ENCODE measurements around the gene ARSB. TPM values are rescaled to one million over a fixed set of nuclear protein-coding genes. Genes with fewer than 3 reads are reported as not detected.

ARSB gene
- total RNA-seq, 1 donor = 32.7 TPM

DNA sequence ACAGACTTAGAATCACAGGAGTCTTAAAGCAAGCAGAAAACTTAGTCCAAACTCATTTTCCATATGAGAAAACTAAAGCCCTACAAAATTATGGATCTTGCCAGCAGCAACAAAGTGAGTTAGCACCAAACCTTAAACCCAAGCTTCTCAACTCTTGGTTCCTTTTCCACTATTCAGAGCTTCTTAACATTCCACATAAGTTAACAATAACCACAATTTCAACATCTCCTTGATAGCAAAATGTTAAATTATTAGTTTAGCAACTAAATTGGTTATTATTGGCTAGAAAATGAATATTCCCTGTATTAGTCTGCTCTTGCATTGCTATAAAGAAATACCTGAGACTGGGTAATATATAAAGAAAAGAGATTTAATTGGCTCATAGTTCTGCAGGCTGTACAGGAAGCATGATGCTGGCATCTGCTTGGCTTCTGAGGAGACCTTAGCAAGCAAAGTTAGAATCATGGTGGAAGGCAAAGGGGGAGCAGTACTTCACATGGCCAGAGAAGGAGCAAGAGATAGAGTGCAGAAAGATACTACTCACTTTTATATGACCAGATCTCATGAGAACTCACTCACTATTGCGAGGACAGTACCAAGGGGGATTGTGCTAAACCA is 26.2 kb upstream of the ARSB start:
- TF ChIP-seq, protein P1, sequence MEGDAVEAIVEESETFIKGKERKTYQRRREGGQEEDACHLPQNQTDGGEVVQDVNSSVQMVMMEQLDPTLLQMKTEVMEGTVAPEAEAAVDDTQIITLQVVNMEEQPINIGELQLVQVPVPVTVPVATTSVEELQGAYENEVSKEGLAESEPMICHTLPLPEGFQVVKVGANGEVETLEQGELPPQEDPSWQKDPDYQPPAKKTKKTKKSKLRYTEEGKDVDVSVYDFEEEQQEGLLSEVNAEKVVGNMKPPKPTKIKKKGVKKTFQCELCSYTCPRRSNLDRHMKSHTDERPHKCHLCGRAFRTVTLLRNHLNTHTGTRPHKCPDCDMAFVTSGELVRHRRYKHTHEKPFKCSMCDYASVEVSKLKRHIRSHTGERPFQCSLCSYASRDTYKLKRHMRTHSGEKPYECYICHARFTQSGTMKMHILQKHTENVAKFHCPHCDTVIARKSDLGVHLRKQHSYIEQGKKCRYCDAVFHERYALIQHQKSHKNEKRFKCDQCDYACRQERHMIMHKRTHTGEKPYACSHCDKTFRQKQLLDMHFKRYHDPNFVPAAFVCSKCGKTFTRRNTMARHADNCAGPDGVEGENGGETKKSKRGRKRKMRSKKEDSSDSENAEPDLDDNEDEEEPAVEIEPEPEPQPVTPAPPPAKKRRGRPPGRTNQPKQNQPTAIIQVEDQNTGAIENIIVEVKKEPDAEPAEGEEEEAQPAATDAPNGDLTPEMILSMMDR (IDR thresholded peaks at IDR 0.05; ENCODE audit: insufficient read depth, low read length) = peak; percentile 41
- DNase-seq (ENCODE audit: low read depth) = peak; percentile 86
- H3K4me3 ChIP-seq (ENCODE audit: low read depth, low read length) = no peak overlapping the region

- DNase-seq (ENCODE audit: low read depth) = no peak
- TF ChIP-seq, protein P1 (IDR thresholded peaks at IDR 0.05; ENCODE audit: insufficient read depth, low read length) = no peak
- no peak overlapping the region for H3K4me3 ChIP-seq (ENCODE audit: low read depth, low read length)
These were observed 23.3 kb upstream of the ARSB start for GRCh38 chr5:79008362-79008761.

DNA sequence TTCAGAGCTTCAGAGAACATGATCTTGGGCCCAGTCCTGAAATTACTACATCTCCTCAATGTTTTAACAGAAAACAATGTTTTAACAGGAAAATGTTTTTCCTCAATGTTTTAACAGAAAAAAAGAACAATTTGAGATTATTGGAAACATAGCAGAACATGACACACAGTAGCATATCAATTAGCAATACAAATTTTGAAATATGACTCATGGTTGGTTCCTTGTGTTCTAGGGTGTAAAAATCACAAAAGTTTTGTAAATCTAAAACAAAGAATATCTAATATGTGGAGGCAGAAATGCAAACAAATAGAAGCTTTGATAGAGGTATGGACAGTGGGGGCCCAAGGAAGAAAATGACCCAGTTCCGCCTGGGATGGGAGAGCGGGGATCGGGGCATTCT is 22.8 kb upstream of the ARSB start:
- TF ChIP-seq, protein P1 (IDR thresholded peaks at IDR 0.05; ENCODE audit: insufficient read depth, low read length) = no peak
- DNase-seq (ENCODE audit: low read depth) = no peak
- H3K4me3 ChIP-seq (ENCODE audit: low read depth, low read length) = no peak overlapping the region

DNA sequence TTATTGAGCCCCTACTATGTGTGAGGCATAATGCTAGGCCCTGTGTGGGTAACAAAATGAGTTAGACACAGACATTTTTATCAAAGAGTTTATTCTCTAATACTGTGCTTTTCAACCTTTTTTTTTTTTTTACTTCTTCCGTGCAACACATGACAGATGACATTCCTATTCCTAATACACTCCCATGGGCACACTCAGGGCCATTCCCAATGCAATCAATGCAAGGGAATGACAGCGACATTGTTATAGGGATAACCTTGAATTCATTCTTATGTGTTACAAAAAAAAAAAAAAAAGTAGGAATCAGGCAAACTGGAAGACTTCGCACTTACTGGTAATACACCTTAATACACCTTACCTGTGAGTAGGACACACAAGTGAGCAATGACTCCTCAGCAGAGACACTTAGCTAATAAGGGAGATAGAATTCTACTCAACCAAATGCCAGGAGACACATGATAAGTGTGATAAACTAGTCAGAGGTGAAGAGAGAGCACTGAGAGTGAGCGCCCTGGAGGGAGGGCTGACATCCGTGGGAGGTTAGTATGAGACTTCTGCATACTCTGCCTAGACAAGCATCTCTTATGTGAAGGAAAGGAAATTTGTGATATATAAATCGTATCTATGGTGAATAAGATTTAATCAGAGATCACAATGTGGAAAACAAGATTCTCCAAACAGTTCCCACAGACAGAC is 21.0 kb upstream of the ARSB start:
- H3K4me3 ChIP-seq (ENCODE audit: low read depth, low read length) = no peak overlapping the region
- DNase-seq (ENCODE audit: low read depth) = no peak
- TF ChIP-seq, protein P1 (IDR thresholded peaks at IDR 0.05; ENCODE audit: insufficient read depth, low read length) = no peak

GRCh38 chr5:79005151-79005550 is 20.0 kb upstream of the ARSB start:
- DNase-seq (ENCODE audit: low read depth) = no peak
- TF ChIP-seq, protein P1 (IDR thresholded peaks at IDR 0.05; ENCODE audit: insufficient read depth, low read length) = no peak
- H3K4me3 ChIP-seq (ENCODE audit: low read depth, low read length) = no peak overlapping the region

- peak; percentile 27 for DNase-seq (ENCODE audit: low read depth)
- TF ChIP-seq, protein P1 (IDR thresholded peaks at IDR 0.05; ENCODE audit: insufficient read depth, low read length) = no peak
- no peak overlapping the region for H3K4me3 ChIP-seq (ENCODE audit: low read depth, low read length)
These were observed 17.3 kb upstream of the ARSB start for GRCh38 chr5:79002374-79002773.
